ENCODE results near the gene DCAF5.

DNA sequence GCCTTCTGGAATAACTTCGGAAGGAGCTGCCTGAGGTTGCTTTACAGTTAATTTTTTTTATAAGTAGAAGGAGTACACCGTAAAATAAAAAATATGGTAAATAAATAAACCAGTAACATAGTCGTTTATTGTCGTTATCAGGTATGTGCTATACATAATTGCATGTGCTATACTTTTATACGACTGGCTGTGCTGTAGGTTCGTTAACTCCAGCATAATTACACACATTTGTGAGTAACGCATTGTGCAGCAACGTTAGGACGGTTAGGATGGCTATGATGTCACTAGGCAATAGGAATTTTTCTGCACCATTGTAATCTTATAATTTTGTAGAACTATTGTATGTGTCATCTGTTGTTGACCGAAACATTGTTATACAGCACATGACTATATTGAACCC lies 46.9 kb upstream of the DCAF5 start:
- no peak for TF ChIP-seq TEAD4 (IDR thresholded peaks at IDR 0.05; ENCODE audit: low read depth, low read length)
- no peak for TF ChIP-seq EP300 (IDR thresholded peaks at IDR 0.05; ENCODE audit: borderline replicate concordance in 1 of 2, low read depth in 2 of 2, low read length in 2 of 2)
- TF ChIP-seq POLR2A (IDR thresholded peaks at IDR 0.05; ENCODE audit: control extremely low read depth in 1 of 2, low read depth in 2 of 2, low read length in 2 of 2): no peak
- no peak for TF ChIP-seq KDM1A (IDR thresholded peaks at IDR 0.05; ENCODE audit: borderline replicate concordance, low read length)
- TF ChIP-seq MAFK (IDR thresholded peaks at IDR 0.05; ENCODE audit: low read depth, low read length): no peak
